K562 (cell line): ENCODE measurements around the gene INPPL1. TPM values are rescaled to one million over a fixed set of nuclear protein-coding genes. Genes with fewer than 3 reads are reported as not detected.

ENCODE experiments used
- CTCFL ChIP-seq: IDR thresholded peaks from 2 replicates; pipeline ENCODE4 v1.6.1; 2011; ENCODE audit warnings: borderline replicate concordance, low read depth, mild to moderate bottlenecking, moderate library complexity, low read length; ENCODE audit not compliant: insufficient read depth, poor library complexity, severe bottlenecking
- LARP7 ChIP-seq: fragments of 450-650 bp; IDR thresholded peaks from 2 replicates; pipeline ENCODE4 v1.6.1; 2016
- NCOA4 ChIP-seq: fragments of 450-650 bp; IDR thresholded peaks from 2 replicates; pipeline ENCODE4 v1.6.1; 2018; ENCODE audit warnings: mild to moderate bottlenecking; ENCODE audit not compliant: partially characterized antibody
- NR4A1 ChIP-seq, 2 experiments: fragments of 250-450 bp in 1 of 2; fragments of 450-650 bp in 1 of 2; sonication (Bioruptor Pico) in 1 of 2; IDR thresholded peaks; 2 replicates each; pipeline versions ENCODE4 v1.4.0 to v1.6.1; 2016 to 2020; ENCODE audit warnings: mild to moderate bottlenecking in 2 of 2, missing compliant biosample characterization in 1 of 2, missing genetic modification characterization in 1 of 2, moderate library complexity in 1 of 2
- ZFPM2 ChIP-seq: fragments of 250-450 bp; sonication (Bioruptor Pico); IDR thresholded peaks from 2 replicates; pipeline ENCODE4 v1.5.1; 2022; ENCODE audit warnings: mild to moderate bottlenecking
- ZNF444 ChIP-seq: fragments of 250-450 bp; sonication (Bioruptor Pico); IDR thresholded peaks from 2 replicates; pipeline ENCODE4 v1.4.0; 2020; ENCODE audit warnings: mild to moderate bottlenecking, moderate library complexity
- polyA plus RNA-seq, 8 experiments: library from polyadenylated mRNA; depleted of rRNA in 4 of 8; stranded (reverse) in 5 of 8; unstranded in 3 of 8; fragments of >200 nt; fragmentation: Nextera tagmentation in 2 of 8; fragmentation: Illumina TruSeq in 1 of 8; extraction: Ambion mirVana in 2 of 8; extraction: Trizol in 1 of 8; gene quantifications; 2 replicates each; pipeline versions ENCODE4 v1.2.1 to v1.2.3, GENCODE V29; 2011 to 2014; ENCODE audit warnings: inconsistent platforms in 1 of 8, missing spikeins in 1 of 8
- total RNA-seq, 7 experiments: library from RNA; depleted of rRNA in 6 of 7; stranded (reverse); fragments of >200 nt in 6 of 7; fragmentation: Illumina TruSeq in 2 of 7; extraction: Trizol in 2 of 7; gene quantifications; 2 replicates each; pipeline versions ENCODE4 v1.2.1 to v1.2.3, GENCODE V29; 2011 to 2021; ENCODE audit warnings: low replicate concordance in 1 of 7
- TF ChIP-seq, protein P1 (sequence below): sonication (generic); formaldehyde crosslinking; IDR thresholded peaks from 2 replicates; pipeline ENCODE4 v1.8.1; 2023; ENCODE audit warnings: mild to moderate bottlenecking, missing genetic modification reagents
- TF ChIP-seq, protein P2 (sequence below), 2 experiments: IDR thresholded peaks in 1 of 2; conservative IDR thresholded peaks in 1 of 2; 2 replicates each; pipeline ENCODE4 v1.6.1; 2016; ENCODE audit warnings: low read depth in 2 of 2, mild to moderate bottlenecking in 1 of 2, missing compliant biosample characterization in 1 of 2, missing genetic modification characterization in 1 of 2, moderate library complexity in 1 of 2

Gene INPPL1
- total and polyA plus RNA-seq, 9 of the 15 experiments (the other 6 are each of a cell fraction or from before 2014, with no cell fraction given) = 0.55 to 137 (median 61.6) TPM

- TF ChIP-seq CTCFL (no peak), ZFPM2 (no peak), ZNF444 (CRISPR knock-in tag) (no peak), NCOA4 (no peak), LARP7 (no peak), NR4A1 (CRISPR knock-in tag; IDR thresholded peaks at IDR 0.05) (no peak), NR4A1 (tag; IDR thresholded peaks at IDR 0.05) (no peak)
- TF ChIP-seq, protein P1, sequence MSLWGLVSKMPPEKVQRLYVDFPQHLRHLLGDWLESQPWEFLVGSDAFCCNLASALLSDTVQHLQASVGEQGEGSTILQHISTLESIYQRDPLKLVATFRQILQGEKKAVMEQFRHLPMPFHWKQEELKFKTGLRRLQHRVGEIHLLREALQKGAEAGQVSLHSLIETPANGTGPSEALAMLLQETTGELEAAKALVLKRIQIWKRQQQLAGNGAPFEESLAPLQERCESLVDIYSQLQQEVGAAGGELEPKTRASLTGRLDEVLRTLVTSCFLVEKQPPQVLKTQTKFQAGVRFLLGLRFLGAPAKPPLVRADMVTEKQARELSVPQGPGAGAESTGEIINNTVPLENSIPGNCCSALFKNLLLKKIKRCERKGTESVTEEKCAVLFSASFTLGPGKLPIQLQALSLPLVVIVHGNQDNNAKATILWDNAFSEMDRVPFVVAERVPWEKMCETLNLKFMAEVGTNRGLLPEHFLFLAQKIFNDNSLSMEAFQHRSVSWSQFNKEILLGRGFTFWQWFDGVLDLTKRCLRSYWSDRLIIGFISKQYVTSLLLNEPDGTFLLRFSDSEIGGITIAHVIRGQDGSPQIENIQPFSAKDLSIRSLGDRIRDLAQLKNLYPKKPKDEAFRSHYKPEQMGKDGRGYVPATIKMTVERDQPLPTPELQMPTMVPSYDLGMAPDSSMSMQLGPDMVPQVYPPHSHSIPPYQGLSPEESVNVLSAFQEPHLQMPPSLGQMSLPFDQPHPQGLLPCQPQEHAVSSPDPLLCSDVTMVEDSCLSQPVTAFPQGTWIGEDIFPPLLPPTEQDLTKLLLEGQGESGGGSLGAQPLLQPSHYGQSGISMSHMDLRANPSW (CRISPR knock-in tag) = no peak
- TF ChIP-seq, protein P2, sequence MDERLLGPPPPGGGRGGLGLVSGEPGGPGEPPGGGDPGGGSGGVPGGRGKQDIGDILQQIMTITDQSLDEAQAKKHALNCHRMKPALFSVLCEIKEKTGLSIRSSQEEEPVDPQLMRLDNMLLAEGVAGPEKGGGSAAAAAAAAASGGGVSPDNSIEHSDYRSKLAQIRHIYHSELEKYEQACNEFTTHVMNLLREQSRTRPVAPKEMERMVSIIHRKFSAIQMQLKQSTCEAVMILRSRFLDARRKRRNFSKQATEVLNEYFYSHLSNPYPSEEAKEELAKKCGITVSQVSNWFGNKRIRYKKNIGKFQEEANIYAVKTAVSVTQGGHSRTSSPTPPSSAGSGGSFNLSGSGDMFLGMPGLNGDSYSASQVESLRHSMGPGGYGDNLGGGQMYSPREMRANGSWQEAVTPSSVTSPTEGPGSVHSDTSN (CRISPR knock-in tag; IDR thresholded peaks at IDR 0.05; ENCODE audit: low read depth) = no peak
- TF ChIP-seq, protein P2 (tag; conservative IDR thresholded peaks at IDR 0.05; ENCODE audit: low read depth) = no peak
These were observed 28.8 kb downstream of the INPPL1 start (continued) for GRCh38 chr11:72253392-72253791.
